ENCODE data around the gene TOPAZ1.

DNA sequence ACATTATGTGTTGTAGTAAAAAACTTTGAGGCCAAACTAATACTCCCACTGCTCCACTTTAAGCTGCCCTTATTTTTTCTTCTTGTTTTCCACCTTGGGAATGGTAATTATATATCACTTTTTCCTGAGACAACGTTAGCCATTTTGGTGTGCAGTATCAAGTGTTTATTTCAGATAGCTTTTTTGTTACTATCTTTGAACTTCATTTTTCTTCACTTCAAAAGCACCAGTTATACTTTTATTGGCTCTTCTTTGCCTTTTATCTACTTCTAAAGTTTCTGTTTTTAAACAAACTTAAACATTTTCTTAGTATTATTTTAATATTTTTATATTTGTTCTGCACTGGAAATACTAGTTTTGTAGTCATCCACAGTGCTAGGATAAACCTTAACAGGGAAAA is 6.5 kb downstream of the TOPAZ1 start:
- TF ChIP-seq, protein P1, sequence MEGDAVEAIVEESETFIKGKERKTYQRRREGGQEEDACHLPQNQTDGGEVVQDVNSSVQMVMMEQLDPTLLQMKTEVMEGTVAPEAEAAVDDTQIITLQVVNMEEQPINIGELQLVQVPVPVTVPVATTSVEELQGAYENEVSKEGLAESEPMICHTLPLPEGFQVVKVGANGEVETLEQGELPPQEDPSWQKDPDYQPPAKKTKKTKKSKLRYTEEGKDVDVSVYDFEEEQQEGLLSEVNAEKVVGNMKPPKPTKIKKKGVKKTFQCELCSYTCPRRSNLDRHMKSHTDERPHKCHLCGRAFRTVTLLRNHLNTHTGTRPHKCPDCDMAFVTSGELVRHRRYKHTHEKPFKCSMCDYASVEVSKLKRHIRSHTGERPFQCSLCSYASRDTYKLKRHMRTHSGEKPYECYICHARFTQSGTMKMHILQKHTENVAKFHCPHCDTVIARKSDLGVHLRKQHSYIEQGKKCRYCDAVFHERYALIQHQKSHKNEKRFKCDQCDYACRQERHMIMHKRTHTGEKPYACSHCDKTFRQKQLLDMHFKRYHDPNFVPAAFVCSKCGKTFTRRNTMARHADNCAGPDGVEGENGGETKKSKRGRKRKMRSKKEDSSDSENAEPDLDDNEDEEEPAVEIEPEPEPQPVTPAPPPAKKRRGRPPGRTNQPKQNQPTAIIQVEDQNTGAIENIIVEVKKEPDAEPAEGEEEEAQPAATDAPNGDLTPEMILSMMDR (IDR thresholded peaks at IDR 0.05; ENCODE audit: poor library complexity) = no peak
- no peak for TF ChIP-seq EZH2 (IDR thresholded peaks at IDR 0.05; ENCODE audit: borderline replicate concordance)
- TF ChIP-seq EZH2phosphoT487 (IDR thresholded peaks at IDR 0.05; ENCODE audit: low read depth, severe bottlenecking, unreplicated experiment) = no peak

Measured in hepatocyte (in vitro differentiated cells).